Mesenchymal stem cell (in vitro differentiated cells and primary cell): ENCODE results near the gene PTPN14.

Source experiments
- DNase-seq: peaks from one replicate; pipeline ENCODE4 v3.0.0-alpha.2; 2013
- H2AFZ ChIP-seq: one replicate; pipeline ENCODE4 v1.6.1; 2013; ENCODE audit warnings: low read depth, mild to moderate bottlenecking, control low read depth, inconsistent platforms, low read length, moderate library complexity
- H2AK5ac ChIP-seq: 2 replicates; pipeline ENCODE4 v1.6.1; 2013; ENCODE audit warnings: low read length, moderate library complexity, mild to moderate bottlenecking, inconsistent platforms; ENCODE audit not compliant: severe bottlenecking
- H2BK120ac ChIP-seq: one replicate; pipeline ENCODE4 v1.6.1; 2013; ENCODE audit warnings: low read depth, mild to moderate bottlenecking, inconsistent platforms, low read length, moderate library complexity
- H2BK12ac ChIP-seq, 2 experiments: one replicate each; pipeline ENCODE4 v1.6.1; 2013; ENCODE audit warnings: inconsistent platforms in 2 of 2, low read length in 2 of 2, mild to moderate bottlenecking in 2 of 2, moderate library complexity in 2 of 2, control low read depth in 1 of 2
- H2BK15ac ChIP-seq: one replicate; pipeline ENCODE4 v1.6.1; 2013; ENCODE audit warnings: mild to moderate bottlenecking, low read depth, inconsistent platforms; ENCODE audit not compliant: poor library complexity, severe bottlenecking
- H2BK5ac ChIP-seq: 2 replicates; pipeline ENCODE4 v1.6.1; 2013; ENCODE audit warnings: low read depth, mild to moderate bottlenecking, low read length, control low read depth, inconsistent platforms; ENCODE audit not compliant: poor library complexity, severe bottlenecking
- H3K14ac ChIP-seq, 2 experiments: one replicate each; pipeline ENCODE4 v1.6.1; 2013; ENCODE audit warnings: inconsistent platforms in 2 of 2, low read length in 2 of 2, control low read depth in 1 of 2, mild to moderate bottlenecking in 1 of 2, moderate library complexity in 1 of 2
- H3K18ac ChIP-seq, 2 experiments: one replicate each; pipeline ENCODE4 v1.6.1; 2013; ENCODE audit warnings: inconsistent platforms in 2 of 2, low read length in 2 of 2, control low read depth in 1 of 2, low read depth in 1 of 2, mild to moderate bottlenecking in 1 of 2
- H3K23ac ChIP-seq, 2 experiments: one replicate each; pipeline ENCODE4 v1.6.1; 2013; ENCODE audit warnings: inconsistent platforms in 2 of 2, low read length in 2 of 2, mild to moderate bottlenecking in 2 of 2, moderate library complexity in 2 of 2, control low read depth in 1 of 2
- H3K27ac ChIP-seq: 2 replicates; pipeline ENCODE4 v1.5.1; 2013; ENCODE audit warnings: mild to moderate bottlenecking, moderate library complexity, low read length, control low read depth, inconsistent platforms; ENCODE audit not compliant: poor library complexity, severe bottlenecking
- H3K27me3 ChIP-seq, 2 experiments: 2 replicates each; pipeline versions ENCODE4 v1.6.1 to v1.7.0; 2013; ENCODE audit warnings: low read length in 2 of 2, mild to moderate bottlenecking in 2 of 2, moderate library complexity in 2 of 2, control low read depth in 1 of 2, inconsistent platforms in 1 of 2; ENCODE audit not compliant: control insufficient read depth in 1 of 2, insufficient read depth in 1 of 2
- H3K36me3 ChIP-seq, 2 experiments: 2 replicates each; pipeline versions ENCODE4 v1.6.1 to v1.7.0; 2013; ENCODE audit warnings: low read length in 2 of 2, control low read depth in 1 of 2, inconsistent platforms in 1 of 2, low read depth in 1 of 2, mild to moderate bottlenecking in 1 of 2; ENCODE audit not compliant: insufficient read depth in 2 of 2, control insufficient read depth in 1 of 2
- H3K4ac ChIP-seq, 2 experiments: one replicate each; pipeline ENCODE4 v1.6.1; 2013; ENCODE audit warnings: inconsistent platforms in 2 of 2, low read length in 2 of 2, mild to moderate bottlenecking in 2 of 2, moderate library complexity in 2 of 2, control low read depth in 1 of 2, low read depth in 1 of 2
- H3K4me1 ChIP-seq: 2 replicates; pipeline ENCODE4 v1.6.1; 2013; ENCODE audit warnings: low read depth, low read length, control low read depth; ENCODE audit not compliant: control insufficient read depth, insufficient read depth
- H3K4me2 ChIP-seq: 2 replicates; pipeline ENCODE4 v1.6.1; 2013; ENCODE audit warnings: low read length, mild to moderate bottlenecking, inconsistent platforms; ENCODE audit not compliant: poor library complexity, severe bottlenecking
- H3K4me3 ChIP-seq, 2 experiments: 2 replicates each; pipeline versions ENCODE4 v1.5.1 to v1.7.0; 2013; ENCODE audit warnings: low read length in 2 of 2, mild to moderate bottlenecking in 2 of 2, control low read depth in 1 of 2, low read depth in 1 of 2; ENCODE audit not compliant: insufficient read depth in 1 of 2
- H3K79me1 ChIP-seq: replicated peaks from 2 replicates; pipeline ENCODE4 v1.6.1; 2013; ENCODE audit warnings: mild to moderate bottlenecking, control low read depth, low read length, inconsistent platforms; ENCODE audit not compliant: poor library complexity, severe bottlenecking
- H3K9ac ChIP-seq: 2 replicates; pipeline ENCODE4 v1.7.0; 2013; ENCODE audit warnings: mild to moderate bottlenecking, low read length, moderate library complexity
- H3K9me3 ChIP-seq: 2 replicates; pipeline ENCODE4 v1.7.0; 2013; ENCODE audit warnings: mild to moderate bottlenecking, low read length; ENCODE audit not compliant: control insufficient read depth
- H4K8ac ChIP-seq: one replicate; pipeline ENCODE4 v1.6.1; 2013; ENCODE audit warnings: inconsistent platforms, mild to moderate bottlenecking, low read length, moderate library complexity
- H4K91ac ChIP-seq: one replicate; pipeline ENCODE4 v1.6.1; 2013; ENCODE audit warnings: mild to moderate bottlenecking, low read length, inconsistent platforms
- WGBS: methylation state at CpG from one replicate; pipeline ENCODE4 v1.1.7; 2013; ENCODE audit warnings: mixed read lengths; 5-methylcytosine and 5-hydroxymethylcytosine counted together

PTPN14 gene

DNA sequence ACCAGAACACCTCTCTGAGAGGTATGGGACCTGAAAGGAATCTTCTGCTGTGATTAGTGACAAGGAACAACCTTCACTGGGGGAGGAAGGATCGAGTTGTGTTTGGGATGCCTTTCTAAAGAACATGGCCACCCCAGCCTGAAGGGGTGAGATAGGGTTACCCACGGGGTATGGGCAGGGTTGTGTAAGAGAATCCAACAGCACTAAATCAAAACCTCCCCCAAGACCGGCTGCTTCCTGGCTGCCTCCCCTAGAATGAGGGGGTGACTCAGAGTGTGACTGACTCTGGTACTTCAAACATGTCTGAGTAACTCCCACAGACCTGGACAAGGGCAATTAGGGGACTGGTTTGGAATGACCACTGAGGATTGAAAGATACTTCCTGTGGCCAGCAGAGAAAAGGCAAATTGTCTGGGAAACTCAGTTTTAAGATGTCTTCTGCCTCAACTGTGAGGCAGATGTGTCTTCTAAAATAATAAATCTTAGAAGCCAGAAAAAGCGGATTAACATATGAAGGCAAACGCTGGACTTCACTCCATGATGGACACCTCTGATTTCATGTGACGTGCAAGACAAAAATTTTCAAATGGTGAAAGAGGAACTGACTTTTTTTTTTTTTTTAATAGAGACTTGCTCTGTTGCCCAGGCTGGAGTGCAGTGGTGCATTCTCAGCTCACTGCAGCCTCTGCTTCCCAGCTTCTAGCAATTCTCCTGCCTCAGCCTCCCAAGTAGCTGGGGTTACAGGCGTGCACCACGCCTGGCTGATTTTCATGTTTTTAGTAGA lies 6.7 kb upstream of the PTPN14 start:
- Histone ChIP-seq H2BK15ac (no peak overlapping the region), H3K9ac (peak overlapping the region; percentile 32), H3K23ac (no peak overlapping the region), H2BK120ac (no peak overlapping the region), H2AFZ (peak overlapping the region; percentile 8), H3K9me3 (no peaks in the 10 kb centered on the region), H3K4ac (no peak overlapping the region), H3K14ac (no peak overlapping the region), H2BK5ac (no peak overlapping the region), H2BK12ac (peak overlapping the region; percentile 51 to 52), H2AK5ac (no peak overlapping the region), H3K4me1 (peaks cover 4% of the 10 kb centered on the region), H3K36me3 (no peaks in the 10 kb centered on the region), H3K79me1 (no peaks in the 10 kb centered on the region), H4K8ac (no peak overlapping the region), H3K27ac (peak overlapping the region; percentile 27), H4K91ac (no peak overlapping the region), H3K27me3 (no peaks in the 10 kb centered on the region), H3K4me3 (no peak overlapping the region), H3K18ac (peak overlapping the region; percentile 29 to 30), H3K4me2 (no peak overlapping the region)
- peak; percentile 86 for DNase-seq
- WGBS, result 48% methylated on average over 6 of the region's 8 CpGs

DNA sequence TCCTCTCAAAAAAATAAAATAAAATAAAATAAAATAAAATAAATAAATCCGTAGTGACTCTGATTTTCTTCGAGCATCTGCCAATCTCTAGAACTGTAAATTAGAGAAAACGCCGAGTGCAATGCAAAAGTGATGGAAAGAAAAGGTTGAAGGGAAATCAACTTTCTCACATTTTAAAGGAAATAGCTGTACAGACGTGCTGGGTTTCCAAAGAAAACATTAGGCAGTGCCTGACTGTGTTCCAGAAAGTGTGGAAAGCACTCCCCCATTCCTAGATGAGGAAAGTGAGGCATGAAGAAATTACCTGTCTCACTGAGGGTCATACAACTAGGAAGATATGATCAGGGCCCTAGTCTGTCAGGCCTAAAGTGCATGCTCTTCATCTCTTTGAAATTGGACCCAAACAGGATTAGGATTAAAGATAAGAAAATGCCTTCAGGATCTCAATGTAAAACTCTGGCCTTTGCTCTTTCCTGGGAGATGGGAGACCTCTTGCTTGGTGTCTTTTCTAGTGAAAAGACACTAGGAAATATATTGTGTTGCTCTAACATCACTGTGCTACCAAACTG lies 1.8 kb upstream of the PTPN14 start:
- no peak overlapping the region for H3K18ac ChIP-seq
- no peak overlapping the region for H3K4me2 ChIP-seq
- H3K36me3 ChIP-seq, result no peaks in the 10 kb centered on the region
- no peak overlapping the region for H2BK12ac ChIP-seq
- no peak overlapping the region for H3K23ac ChIP-seq
- no peaks in the 10 kb centered on the region for H3K27me3 ChIP-seq
- peaks cover 6% of the 10 kb centered on the region for H3K4me1 ChIP-seq
- no peak overlapping the region for H4K8ac ChIP-seq
- no peaks in the 10 kb centered on the region for H3K9me3 ChIP-seq
- H3K9ac ChIP-seq, result no peak overlapping the region
- no peak overlapping the region for H2BK5ac ChIP-seq
- no peak overlapping the region for H2BK120ac ChIP-seq
- H2AFZ ChIP-seq, result no peak overlapping the region
- peak overlapping the region; percentile 32 for H2AK5ac ChIP-seq
- DNase-seq, result no peak
- H3K27ac ChIP-seq, result peak overlapping the region; percentile 30
- H3K4me3 ChIP-seq, result no peak overlapping the region
- 96% methylated on average over 5 of the region's 5 CpGs for WGBS
- no peak overlapping the region for H3K4ac ChIP-seq
- no peak overlapping the region for H3K14ac ChIP-seq
- no peak overlapping the region for H2BK15ac ChIP-seq
- H3K79me1 ChIP-seq, result no peaks in the 10 kb centered on the region
- H4K91ac ChIP-seq, result no peak overlapping the region

- 0% methylated on average over 13 of the region's 15 CpGs for WGBS
- Histone ChIP-seq H3K36me3 (no peaks in the 10 kb centered on the region), H3K4me3 (peak overlapping the region; percentile 61 to 89), H3K9me3 (no peaks in the 10 kb centered on the region), H3K14ac (peak overlapping the region in 1 of 2 experiments; percentile 94), H3K9ac (peak overlapping the region; percentile 100), H3K27ac (peak overlapping the region; percentile 100), H2BK15ac (peak overlapping the region; percentile 95), H3K18ac (peak overlapping the region; percentile 96 to 97), H2BK5ac (peak overlapping the region; percentile 98), H3K79me1 (no peaks in the 10 kb centered on the region), H3K4ac (peak overlapping the region; percentile 93 to 98), H3K23ac (no peak overlapping the region), H2BK12ac (peak overlapping the region in 1 of 2 experiments; percentile 79), H2BK120ac (peak overlapping the region; percentile 99), H2AFZ (peak overlapping the region; percentile 60), H3K4me2 (peak overlapping the region; percentile 90), H4K8ac (peak overlapping the region; percentile 90), H4K91ac (peak overlapping the region; percentile 99), H2AK5ac (peak overlapping the region; percentile 92), H3K27me3 (no peaks in the 10 kb centered on the region), H3K4me1 (peaks cover 3% of the 10 kb centered on the region)
- DNase-seq, result peak; percentile 75
These were observed 789 bp upstream of the PTPN14 start for GRCh38 chr1:214552174-214552608.

- Histone ChIP-seq H3K4me3 (peak overlapping the region; percentile 89), H3K27me3 (no peaks in the 10 kb centered on the region), H4K8ac (peak overlapping the region; percentile 90), H2BK5ac (peak overlapping the region; percentile 98), H4K91ac (peak overlapping the region; percentile 99), H2BK12ac (peak overlapping the region; percentile 49 to 84), H3K9ac (peak overlapping the region; percentile 100), H3K9me3 (no peaks in the 10 kb centered on the region), H3K79me1 (no peaks in the 10 kb centered on the region), H3K27ac (peak overlapping the region; percentile 100), H3K14ac (peak overlapping the region; percentile 19 to 99), H2BK120ac (peak overlapping the region; percentile 89), H3K36me3 (peaks cover 2 to 6% of the 10 kb centered on the region in 2 experiments), H2AK5ac (peak overlapping the region; percentile 61), H3K18ac (peak overlapping the region; percentile 94 to 96), H3K4me2 (peak overlapping the region; percentile 87), H3K4ac (peak overlapping the region; percentile 94 to 95), H3K23ac (peak overlapping the region; percentile 3 to 96), H2AFZ (peak overlapping the region; percentile 91), H3K4me1 (peaks cover 5% of the 10 kb centered on the region), H2BK15ac (peak overlapping the region; percentile 82)
- DNase-seq, result no peak
- WGBS, result under 1% methylated on average over 53 of the region's 57 CpGs
These were observed 456 bp downstream of the PTPN14 start for GRCh38 chr1:214550857-214551435.
